H1 (cell line): ENCODE data around the gene CARD18. TPM values are rescaled to one million over a fixed set of nuclear protein-coding genes. Genes with fewer than 3 reads are reported as not detected.

ENCODE experiments used
- CTCF ChIA-PET: fragments of 300-600 bp; sonication (Branson Sonifier 250); formaldehyde crosslinking; loops from one replicate; lab custom pipeline; 2021; ENCODE audit not compliant: partially characterized antibody; lab: Charles Lee
- POLR2A ChIA-PET: fragments of 300-600 bp; sonication (Branson Sonifier 250); formaldehyde crosslinking; loops from one replicate; lab custom pipeline; 2021; ENCODE audit warnings: inconsistent platforms; ENCODE audit not compliant: partially characterized antibody; lab: Charles Lee
- DNase-seq, 2 experiments: peaks; one replicate each; pipeline versions ENCODE4 v3.0.0 to v3.0.0-alpha.2; 2010 to 2022; ENCODE audit warnings: low spot score in 2 of 2, low read depth in 1 of 2, mixed read lengths in 1 of 2
- FAIRE-seq: peaks from 2 replicates; lab custom pipeline; 2011; peaks lifted over from hg19 to GRCh38; lab: Jason Lieb, UNC
- H2AFZ ChIP-seq: 2 replicates; pipeline ENCODE4 v1.8.1; 2012; ENCODE audit warnings: low read length, inconsistent platforms
- H2AK5ac ChIP-seq: 2 replicates; pipeline ENCODE4 v1.6.1; 2013; ENCODE audit warnings: low read depth, low read length
- H2BK120ac ChIP-seq: replicated peaks from 2 replicates; pipeline ENCODE3; 2013; ENCODE audit warnings: low read depth, low read length, inconsistent platforms
- H2BK12ac ChIP-seq: 2 replicates; pipeline ENCODE4 v1.6.1; 2013; ENCODE audit warnings: low read depth, low read length
- H2BK15ac ChIP-seq: 2 replicates; pipeline ENCODE4 v1.6.1; 2013; ENCODE audit warnings: low read length
- H2BK20ac ChIP-seq: 2 replicates; pipeline ENCODE4 v1.6.1; 2013; ENCODE audit warnings: low read length
- H2BK5ac ChIP-seq: 2 replicates; pipeline ENCODE4 v1.6.1; 2013; ENCODE audit warnings: low read depth, low read length
- H3K14ac ChIP-seq: 2 replicates; pipeline ENCODE4 v1.6.1; 2013; ENCODE audit warnings: inconsistent platforms; ENCODE audit not compliant: insufficient read length
- H3K18ac ChIP-seq: 2 replicates; pipeline ENCODE4 v1.6.1; 2013; ENCODE audit warnings: low read length; ENCODE audit errors: extremely low read depth
- H3K23ac ChIP-seq: 2 replicates; pipeline ENCODE4 v1.6.1; 2013; ENCODE audit warnings: inconsistent platforms; ENCODE audit not compliant: insufficient read length
- H3K23me2 ChIP-seq: 2 replicates; pipeline ENCODE4 v1.6.1; 2013; ENCODE audit warnings: low read depth, low read length
- H3K27ac ChIP-seq: 2 replicates; pipeline ENCODE4 v1.6.1; 2011; ENCODE audit warnings: low read depth, low read length, inconsistent platforms
- H3K27me3 ChIP-seq, 4 experiments: replicated peaks in 1 of 4; 1 replicate in 1 of 4; 2 replicates in 3 of 4; pipeline versions ENCODE4 v1.6.1 to v1.8.1; 2011 to 2013; ENCODE audit warnings: low read length in 3 of 4, mild to moderate bottlenecking in 3 of 4, inconsistent platforms in 2 of 4, mixed read lengths in 2 of 4, moderate library complexity in 1 of 4; ENCODE audit not compliant: control insufficient read depth in 3 of 4, insufficient read depth in 3 of 4; ENCODE audit errors: extremely low read depth in 1 of 4
- H3K36me3 ChIP-seq, 4 experiments: 2 replicates each; pipeline versions ENCODE4 v1.6.1 to v1.8.1; 2011 to 2013; ENCODE audit warnings: mild to moderate bottlenecking in 4 of 4, low read length in 3 of 4, moderate library complexity in 2 of 4, control low read depth in 1 of 4, inconsistent platforms in 1 of 4; ENCODE audit not compliant: insufficient read depth in 4 of 4, control insufficient read depth in 2 of 4
- H3K4ac ChIP-seq: replicated peaks from 2 replicates; pipeline ENCODE3; 2013; ENCODE audit warnings: low read length, low read depth, mixed read lengths, inconsistent platforms; ENCODE audit not compliant: insufficient read length
- H3K4me1 ChIP-seq, 4 experiments: replicated peaks in 1 of 4; 1 replicate in 1 of 4; 2 replicates in 3 of 4; pipeline versions ENCODE4 v1.6.1 to v1.8.1; 2011 to 2013; ENCODE audit warnings: low read length in 3 of 4, inconsistent platforms in 2 of 4, mixed read lengths in 1 of 4; ENCODE audit not compliant: insufficient read depth in 4 of 4, control insufficient read depth in 3 of 4
- H3K4me2 ChIP-seq, 2 experiments: 2 replicates each; pipeline versions ENCODE4 v1.6.1 to v1.8.1; 2011 to 2013; ENCODE audit warnings: low read depth in 2 of 2, low read length in 2 of 2, control low read depth in 1 of 2, inconsistent platforms in 1 of 2, mild to moderate bottlenecking in 1 of 2; ENCODE audit not compliant: insufficient read depth in 1 of 2
- H3K4me3 ChIP-seq, 4 experiments: fragments of 200-600, 300-600 bp in 1 of 4; sonication (generic), shearing (Covaris generic), sonication (Bioruptor Twin) in 1 of 4; 2 replicates each; pipeline versions ENCODE4 v1.5.1 to v1.8.1; 2011 to 2016; ENCODE audit warnings: low read length in 4 of 4, low read depth in 3 of 4, control low read depth in 2 of 4, inconsistent platforms in 2 of 4, mild to moderate bottlenecking in 2 of 4, mixed read lengths in 1 of 4, moderate library complexity in 1 of 4; ENCODE audit not compliant: insufficient read depth in 2 of 4; ENCODE audit errors: extremely low read depth in 1 of 4
- H3K56ac ChIP-seq: replicated peaks from 2 replicates; pipeline ENCODE3; 2013; ENCODE audit warnings: low read depth, mild to moderate bottlenecking, mixed read lengths, low read length, inconsistent platforms; ENCODE audit not compliant: insufficient read length
- H3K79me1 ChIP-seq: 2 replicates; pipeline ENCODE4 v1.6.1; 2013; ENCODE audit warnings: low read depth, low read length, control low read depth
- H3K79me2 ChIP-seq, 2 experiments: 2 replicates each; pipeline versions ENCODE4 v1.6.1 to v1.8.1; 2012 to 2013; ENCODE audit warnings: low read length in 2 of 2, mild to moderate bottlenecking in 2 of 2, inconsistent platforms in 1 of 2; ENCODE audit not compliant: insufficient read depth in 2 of 2, control insufficient read depth in 1 of 2
- H3K9ac ChIP-seq, 4 experiments: replicated peaks in 1 of 4; 1 replicate in 1 of 4; 2 replicates in 3 of 4; pipeline versions ENCODE4 v1.6.1 to v1.8.1; 2011 to 2013; ENCODE audit warnings: low read depth in 3 of 4, low read length in 3 of 4, control low read depth in 2 of 4, mild to moderate bottlenecking in 2 of 4, moderate library complexity in 2 of 4, inconsistent platforms in 1 of 4; ENCODE audit errors: extremely low read depth in 1 of 4
- H3K9me3 ChIP-seq, 2 experiments: 2 replicates each; pipeline versions ENCODE4 v1.6.1 to v1.8.1; 2012 to 2013; ENCODE audit warnings: mild to moderate bottlenecking in 2 of 2, moderate library complexity in 2 of 2, control low read depth in 1 of 2, inconsistent platforms in 1 of 2, low read depth in 1 of 2, low read length in 1 of 2, mixed read lengths in 1 of 2; ENCODE audit not compliant: insufficient read depth in 2 of 2
- H4K20me1 ChIP-seq, 2 experiments: replicated peaks in 1 of 2; 2 replicates each; pipeline versions ENCODE3 to v1.8.1; 2011 to 2013; ENCODE audit warnings: inconsistent platforms in 2 of 2, low read length in 2 of 2, mild to moderate bottlenecking in 1 of 2; ENCODE audit not compliant: insufficient read depth in 2 of 2, control insufficient read depth in 1 of 2
- H4K5ac ChIP-seq: 2 replicates; pipeline ENCODE4 v1.6.1; 2013; ENCODE audit warnings: low read length, low read depth, mixed read lengths, inconsistent platforms; ENCODE audit not compliant: insufficient read length
- H4K8ac ChIP-seq: 2 replicates; pipeline ENCODE4 v1.8.0; 2013; ENCODE audit warnings: mild to moderate bottlenecking, moderate library complexity, low read length, inconsistent platforms; ENCODE audit not compliant: insufficient read depth; ENCODE audit errors: extremely low read depth
- H4K91ac ChIP-seq: replicated peaks from 2 replicates; pipeline ENCODE3; 2013; ENCODE audit warnings: low read length, mixed read lengths, inconsistent platforms; ENCODE audit not compliant: insufficient read length
- POU5F1 ChIP-seq: IDR thresholded peaks from 2 replicates; pipeline ENCODE4 v1.6.1; 2011; ENCODE audit warnings: low read depth, mild to moderate bottlenecking, low read length, moderate library complexity
- SIX5 ChIP-seq: IDR thresholded peaks from 2 replicates; pipeline ENCODE4 v1.6.1; 2011; ENCODE audit warnings: mild to moderate bottlenecking, low read depth, low read length
- WGBS, 2 experiments: shearing (Covaris generic) in 1 of 2; methylation state at CpG; one replicate each; pipeline versions ENCODE4 v1.1.6 to v1.1.7; 2013 to 2015; ENCODE audit warnings: low lambda C conversion rate in 2 of 2, mixed read lengths in 2 of 2, inconsistent platforms in 1 of 2, low coverage in 1 of 2, missing lambda C conversion rate in 1 of 2; ENCODE audit not compliant: insufficient replicate concordance in 2 of 2, insufficient coverage in 1 of 2, insufficient read length in 1 of 2; ENCODE audit errors: extremely low coverage in 1 of 2, missing lambda C conversion rate in 1 of 2; 5-methylcytosine and 5-hydroxymethylcytosine counted together
- polyA plus RNA-seq, 7 experiments: library from polyadenylated mRNA; depleted of rRNA in 3 of 7; stranded (reverse) in 5 of 7; unstranded in 2 of 7; fragments of >200 nt in 5 of 7; fragments of 200-250 nt in 2 of 7; gene quantifications; 1 replicate in 5 of 7; 2 replicates in 1 of 7; 4 replicates in 1 of 7; pipeline versions ENCODE4 v1.2.1 to v1.2.3, GENCODE V29; 2011 to 2013; ENCODE audit warnings: missing spikeins in 2 of 7, mixed read lengths in 2 of 7
- total RNA-seq: library from RNA; stranded (reverse); fragmentation: NEBNext Ultra II Directional; extraction: Animal tissue kit (Norgen Biotek cat#: 25700); gene quantifications from 2 replicates; pipeline ENCODE4 v1.2.1, GENCODE V29; 2021

The CARD18 gene
- total and polyA plus RNA-seq, 2 of the 8 experiments (the other 6 are each of a cell fraction or from before 2014, with no cell fraction given): not detected

- POLR2A ChIA-PET: no interaction called here
- no peak overlapping the region for H3K4me2 ChIP-seq
These were observed 35.3 kb downstream of the CARD18 start for GRCh38 chr11:105104292-105104691.

More at GRCh38 chr11:105104292-105104691, 35.3 kb downstream of the CARD18 start:
- no peaks in the 10 kb centered on the region for H3K79me2 ChIP-seq
- peaks cover 0 to 5% of the 10 kb centered on the region in 2 experiments; a peak in 1 of 4 replicates for H3K9me3 ChIP-seq
- 31% methylated on average over 1 of the region's 1 CpG; no CpG with 5 or more reads in 1 of the 2 experiments for WGBS, 2 experiments
- H4K8ac ChIP-seq: no peak overlapping the region
- H4K91ac ChIP-seq: no peak overlapping the region
- H3K18ac ChIP-seq: no peak overlapping the region; the same call in 1 of the 2 replicates
- H3K4me1 ChIP-seq: peaks cover 0 to 4% (median 0%) of the 10 kb centered on the region in 4 experiments; a peak in 1 of 7 replicates
- no peaks in the 10 kb centered on the region for H3K36me3 ChIP-seq
- no peaks in the 10 kb centered on the region for H3K27me3 ChIP-seq
- CTCF ChIA-PET: no interaction called here
- H2BK15ac ChIP-seq: no peak overlapping the region
- no peak overlapping the region for H3K14ac ChIP-seq
- no peak overlapping the region for H3K9ac ChIP-seq
- no peak for DNase-seq
- no peak overlapping the region for H2BK120ac ChIP-seq
- H2BK12ac ChIP-seq: no peak overlapping the region
- no peak overlapping the region for H3K27ac ChIP-seq
- no peak overlapping the region for H2AK5ac ChIP-seq
- H3K23me2 ChIP-seq: no peaks in the 10 kb centered on the region
- no peak overlapping the region for H3K23ac ChIP-seq
- H2BK5ac ChIP-seq: no peak overlapping the region
- H3K79me1 ChIP-seq: no peaks in the 10 kb centered on the region
- TF ChIP-seq SIX5 (no peak), POU5F1 (no peak)
- H3K4me3 ChIP-seq: no peak overlapping the region
- H4K5ac ChIP-seq: no peak overlapping the region
- no peak for FAIRE-seq
- no peak overlapping the region for H3K56ac ChIP-seq
- no peak overlapping the region for H2BK20ac ChIP-seq
- H2AFZ ChIP-seq: no peak overlapping the region
- H4K20me1 ChIP-seq: no peaks in the 10 kb centered on the region
- H3K4ac ChIP-seq: no peak overlapping the region
